WI38 (cell line): ENCODE measurements around the gene NFKBIA.

ENCODE experiments used
- H3K4me3 ChIP-seq: 2 replicates; pipeline ENCODE4 v1.5.1; 2011; ENCODE audit warnings: low read depth, mild to moderate bottlenecking, control low read depth, low read length
- CTCF ChIP-seq: IDR thresholded peaks from 2 replicates; pipeline ENCODE4 v1.5.1; 2012; ENCODE audit warnings: low read depth, mild to moderate bottlenecking, control low read depth, low read length

NFKBIA gene

DNA sequence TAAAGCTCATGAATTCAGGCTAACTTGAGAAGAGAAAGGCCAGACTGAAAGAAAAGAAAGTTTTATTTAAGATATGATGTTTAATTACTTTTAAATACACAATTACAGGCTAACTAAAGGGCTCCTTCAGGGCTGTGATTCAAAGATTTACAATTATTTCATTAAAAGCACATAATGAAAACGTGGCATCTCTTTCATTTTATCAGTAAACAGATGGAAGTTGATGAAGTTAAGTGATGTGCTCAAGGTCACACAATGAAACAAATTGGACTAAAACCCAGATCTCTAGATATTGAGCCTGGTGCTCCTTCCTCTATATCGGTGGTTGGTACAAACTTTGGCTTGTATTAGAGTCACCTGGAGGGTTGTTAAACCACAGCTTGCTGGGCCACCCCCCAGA lies 13.5 kb upstream of the NFKBIA start:
- no peak for TF ChIP-seq CTCF
- no peak overlapping the region for H3K4me3 ChIP-seq

DNA sequence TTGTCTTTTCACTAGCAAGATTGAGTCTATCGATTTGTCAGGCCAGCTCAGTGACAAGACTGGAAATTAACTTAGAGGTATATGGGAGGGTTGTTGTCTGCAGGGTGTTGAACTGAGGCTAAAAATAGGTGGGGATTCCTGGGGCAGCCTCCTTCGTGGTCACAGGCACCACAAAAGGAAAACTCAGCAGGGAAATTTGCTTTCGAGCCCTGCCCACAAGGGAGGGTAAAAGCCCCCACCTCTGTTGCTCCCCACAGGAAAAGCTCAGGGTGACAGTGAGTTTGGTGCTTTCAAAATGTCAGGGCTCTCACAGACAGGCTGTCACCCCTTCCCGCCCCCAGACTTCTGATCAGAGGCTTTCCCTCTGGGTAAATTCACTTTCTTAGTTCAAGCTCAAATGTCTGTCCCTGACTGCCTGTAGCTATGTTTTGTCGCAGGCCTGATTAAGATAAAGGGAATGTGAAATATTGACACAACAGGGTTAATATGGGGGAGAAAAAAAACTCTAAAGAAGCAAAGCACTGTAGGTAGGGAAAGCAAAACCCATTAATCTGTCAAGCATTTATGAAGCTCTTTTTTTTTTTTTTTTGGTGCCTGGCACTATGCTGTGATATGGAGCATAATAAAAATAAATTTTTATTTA lies 11.7 kb upstream of the NFKBIA start:
- H3K4me3 ChIP-seq, result no peak overlapping the region
- no peak for TF ChIP-seq CTCF

GRCh38 chr14:35414365-35414764 lies 9.8 kb upstream of the NFKBIA start:
- TF ChIP-seq CTCF, result no peak
- H3K4me3 ChIP-seq, result no peak overlapping the region

- no peak for TF ChIP-seq CTCF
- no peak overlapping the region for H3K4me3 ChIP-seq
These were observed 7.9 kb upstream of the NFKBIA start for GRCh38 chr14:35412272-35413056.

- no peak overlapping the region for H3K4me3 ChIP-seq
- TF ChIP-seq CTCF, result no peak
These were observed 6.3 kb upstream of the NFKBIA start for GRCh38 chr14:35410858-35411257.

- no peak for TF ChIP-seq CTCF
- no peak overlapping the region for H3K4me3 ChIP-seq
These were observed 5.0 kb upstream of the NFKBIA start for GRCh38 chr14:35409595-35409994.

DNA sequence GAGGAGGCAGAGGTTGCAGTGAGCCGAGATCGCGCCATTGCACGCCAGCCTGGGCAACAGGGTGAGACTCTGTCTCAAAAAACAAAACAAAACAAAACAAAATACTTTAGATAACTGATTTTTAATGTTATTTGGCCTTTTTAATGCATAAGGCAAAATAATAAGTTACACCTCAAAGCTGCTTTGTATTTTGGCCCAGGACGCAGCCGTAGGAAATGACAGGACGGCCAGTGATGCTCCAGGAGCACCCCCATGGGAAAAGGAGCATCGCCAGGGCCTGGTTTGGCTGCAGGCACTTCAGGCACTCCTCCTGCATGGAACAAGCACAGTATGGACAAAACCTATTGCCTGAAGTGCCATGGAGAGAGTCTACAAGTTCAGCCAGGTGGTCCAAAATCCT lies 3.5 kb upstream of the NFKBIA start:
- no peak for TF ChIP-seq CTCF
- no peak overlapping the region for H3K4me3 ChIP-seq
